ENCODE measurements around the gene ROPN1L.

The ROPN1L gene

DNA sequence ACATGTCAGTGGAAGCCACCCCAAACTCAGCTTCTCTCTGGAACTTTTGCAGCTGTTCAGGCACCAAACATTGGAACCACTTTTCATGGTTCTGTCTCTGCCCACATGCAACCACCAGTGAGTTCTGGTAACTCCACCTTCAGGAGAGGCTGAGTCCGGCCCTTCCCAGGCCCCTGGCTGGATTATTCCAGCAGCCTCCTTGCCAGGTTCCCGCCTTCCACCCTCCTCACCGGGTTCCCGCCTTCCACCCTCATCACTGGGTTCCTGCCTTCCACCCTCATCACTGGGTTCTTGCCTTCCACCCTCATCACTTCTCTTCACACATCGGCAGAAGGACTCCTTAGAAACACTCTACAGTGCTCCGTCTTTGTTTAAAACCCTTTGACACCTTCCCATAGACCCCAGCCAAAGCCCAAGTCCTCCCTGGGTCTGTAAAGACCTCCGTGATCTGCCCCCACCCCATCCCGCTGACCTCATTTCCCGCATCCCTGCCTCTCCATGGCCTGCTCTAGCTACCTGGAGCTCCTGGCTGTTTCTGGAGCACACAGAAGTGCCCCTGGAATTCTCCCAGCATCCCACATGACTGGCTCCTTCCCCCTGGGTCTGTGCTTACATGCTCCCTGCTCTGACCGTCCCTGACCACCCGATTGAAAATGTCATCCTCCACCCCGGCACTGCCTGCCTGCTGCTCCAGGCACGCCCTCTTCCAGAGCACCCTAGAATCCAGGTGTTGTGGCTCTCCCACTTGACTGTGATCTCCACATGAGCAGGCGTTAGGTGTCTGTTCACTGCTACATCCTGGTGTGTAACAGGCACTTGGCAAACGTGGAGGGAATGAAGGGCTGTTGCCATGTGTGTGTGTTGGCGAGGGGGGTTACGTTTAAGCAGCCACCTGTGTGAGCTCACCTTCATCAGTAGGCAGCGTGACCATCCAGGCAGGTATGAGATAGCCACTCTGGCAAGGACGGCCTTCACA lies 17.7 kb downstream of the ROPN1L start:
- DNase-seq = no peak

GRCh38 chr5:10460252-10460906 lies 18.7 kb downstream of the ROPN1L start:
- no peak for DNase-seq

DNA sequence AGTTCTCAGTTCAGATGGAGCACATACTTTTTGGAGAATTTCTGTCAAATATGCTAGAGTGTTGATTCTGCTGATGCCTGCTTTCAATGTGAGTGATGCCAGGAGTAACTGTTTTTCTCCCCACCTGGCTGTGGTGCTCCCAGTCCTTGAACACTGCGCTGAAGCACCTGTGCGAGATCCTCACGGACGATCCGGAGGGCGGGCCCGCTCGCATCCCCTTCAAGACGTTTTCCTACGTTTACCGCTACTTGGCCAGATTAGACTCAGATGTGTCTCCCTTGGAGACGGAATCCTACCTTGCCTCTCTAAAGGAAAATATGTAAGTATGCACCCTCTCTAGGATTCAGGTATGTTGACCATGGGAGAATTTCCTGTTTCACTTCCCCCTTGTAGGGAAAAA lies 19.4 kb downstream of the ROPN1L start:
- DNase-seq = no peak

GRCh38 chr5:10461904-10462555 lies 20.4 kb downstream of the ROPN1L start:
- DNase-seq = no peak

DNA sequence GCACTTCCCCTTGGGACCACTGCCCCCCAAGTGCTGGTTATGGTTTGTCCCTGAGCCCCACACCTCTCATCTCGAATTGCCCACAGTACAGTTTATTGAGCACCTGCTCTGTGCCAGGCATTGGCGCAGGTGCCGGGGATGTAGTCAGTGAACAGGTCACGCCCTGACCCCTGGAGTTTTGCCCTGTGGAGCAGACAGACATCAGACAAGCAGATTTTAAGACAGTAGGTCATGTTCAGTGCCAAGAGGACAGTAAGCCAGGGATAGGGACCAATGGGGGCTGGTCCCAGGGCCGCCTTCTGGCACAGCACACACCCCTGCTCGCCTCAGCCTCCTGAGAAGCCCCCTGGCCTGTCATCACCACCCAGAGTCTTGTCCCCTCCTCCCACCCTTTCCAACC lies 21.9 kb downstream of the ROPN1L start:
- DNase-seq = no peak

GRCh38 chr5:10464173-10464572 lies 22.5 kb downstream of the ROPN1L start:
- DNase-seq = no peak

GRCh38 chr5:10465726-10466125 lies 24.0 kb downstream of the ROPN1L start:
- DNase-seq = no peak

- no peak for DNase-seq
Measured at GRCh38 chr5:10466446-10467073, 24.9 kb downstream of the ROPN1L start.

DNA sequence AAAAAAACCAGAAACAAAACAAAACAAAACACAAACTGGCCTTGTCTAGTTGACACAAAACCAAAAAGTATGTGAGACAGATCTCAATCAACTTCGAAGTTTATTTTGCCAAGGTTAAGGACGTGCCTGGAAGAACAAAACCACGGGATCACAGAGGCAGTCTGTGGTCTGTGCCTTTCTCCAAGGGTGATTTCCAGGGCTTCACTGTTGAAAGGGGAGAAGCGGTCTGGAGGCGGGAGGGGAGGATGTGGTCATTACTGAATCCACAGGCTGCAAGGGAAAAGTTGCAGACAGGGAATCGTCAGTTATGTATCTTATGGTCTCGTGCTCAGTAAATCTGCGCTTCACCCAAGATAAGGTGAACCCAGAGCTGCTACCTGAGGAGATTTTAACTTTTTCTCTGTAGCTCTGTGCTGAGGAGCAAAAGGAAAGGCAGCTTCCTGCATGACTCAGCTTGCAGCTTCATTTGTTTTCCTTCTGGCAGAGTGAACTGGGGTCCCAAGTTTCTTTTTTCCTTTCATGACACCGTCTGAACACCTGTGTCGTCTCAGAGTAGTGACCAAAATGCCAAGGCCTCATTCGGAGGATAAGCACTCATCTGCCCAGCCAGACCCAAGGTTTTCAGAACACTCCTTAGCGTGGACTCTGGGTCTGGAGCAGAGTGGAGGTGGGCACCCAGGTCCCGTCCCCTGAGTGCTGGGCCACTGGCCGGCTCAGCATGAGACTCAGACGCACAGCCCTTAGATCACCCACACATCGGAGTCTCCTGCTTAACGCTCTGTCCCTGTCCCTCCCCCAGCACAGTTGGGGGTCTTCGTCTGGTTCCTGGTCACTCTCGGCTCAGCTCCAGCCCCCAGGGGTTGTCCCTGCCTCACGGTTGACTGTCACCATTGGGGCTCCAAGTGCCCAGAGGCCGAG lies 25.9 kb downstream of the ROPN1L start:
- DNase-seq = no peak

DNA sequence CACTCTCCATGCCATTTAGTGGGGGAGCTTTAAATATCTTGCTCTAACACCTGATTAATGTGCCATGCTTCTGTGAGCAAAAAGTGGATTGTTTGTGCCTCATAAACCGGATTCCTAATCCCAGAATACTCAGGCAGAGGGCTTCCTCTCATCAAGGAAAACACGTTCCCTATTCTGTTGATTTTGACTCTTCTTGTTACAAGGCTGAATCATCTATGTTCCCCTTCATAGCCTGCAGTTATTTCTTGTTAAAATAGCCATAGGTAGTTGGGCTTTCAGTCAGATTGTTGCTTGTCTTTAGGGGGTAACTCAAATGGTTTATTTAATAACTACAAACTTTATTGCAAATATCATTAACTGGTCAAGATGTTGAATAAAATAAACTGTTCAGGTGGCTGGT lies 26.6 kb downstream of the ROPN1L start:
- DNase-seq = no peak

GRCh38 chr5:10469253-10470050 lies 27.8 kb downstream of the ROPN1L start:
- DNase-seq = no peak

- DNase-seq = no peak
Measured at GRCh38 chr5:10470669-10471068, 29.0 kb downstream of the ROPN1L start.

GRCh38 chr5:10471677-10472076 lies 30.0 kb downstream of the ROPN1L start:
- DNase-seq = no peak

- no peak for DNase-seq
Measured at GRCh38 chr5:10474521-10475075, 32.9 kb downstream of the ROPN1L start.

GRCh38 chr5:10475931-10476676 lies 34.4 kb downstream of the ROPN1L start:
- DNase-seq = no peak

DNA sequence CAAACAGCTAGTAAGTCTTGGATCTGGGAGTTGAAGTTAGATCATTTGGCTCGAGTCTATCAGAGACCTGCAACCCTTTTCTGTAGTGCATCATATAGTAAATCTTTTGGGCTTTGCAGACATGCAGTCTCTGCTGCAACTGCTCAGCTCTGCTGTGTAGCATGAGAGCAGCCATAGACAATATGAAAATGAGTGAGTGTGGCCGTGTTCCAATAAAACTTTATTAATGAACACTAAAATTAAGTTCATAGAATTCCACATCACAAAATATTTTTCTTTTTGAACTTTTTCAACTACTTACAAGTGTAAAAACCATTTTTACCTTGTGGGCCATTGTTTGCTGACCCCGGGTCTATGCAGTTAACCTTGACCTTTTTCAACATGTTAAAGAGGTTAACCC lies 35.2 kb downstream of the ROPN1L start:
- DNase-seq = no peak

DNA sequence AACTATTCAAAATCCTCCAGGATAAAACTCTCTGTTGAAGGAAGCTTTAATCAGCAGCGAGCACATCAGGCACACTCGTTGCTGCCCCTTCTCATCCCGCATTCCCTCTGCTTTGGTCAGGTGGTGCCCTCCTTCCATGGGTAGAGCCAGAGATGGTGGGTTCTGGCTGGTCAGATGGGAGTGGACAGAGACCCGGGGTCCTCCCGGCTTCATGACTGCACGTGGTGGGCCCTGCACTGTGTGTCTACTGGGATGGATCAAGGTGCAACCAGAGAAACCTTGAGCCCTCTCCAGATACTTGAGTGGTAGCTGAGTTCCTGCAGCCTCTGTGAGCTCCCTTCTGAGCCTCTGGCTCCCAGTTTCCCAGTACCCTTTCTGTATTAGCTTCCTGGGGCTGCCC lies 36.3 kb downstream of the ROPN1L start:
- no peak for DNase-seq

DNA sequence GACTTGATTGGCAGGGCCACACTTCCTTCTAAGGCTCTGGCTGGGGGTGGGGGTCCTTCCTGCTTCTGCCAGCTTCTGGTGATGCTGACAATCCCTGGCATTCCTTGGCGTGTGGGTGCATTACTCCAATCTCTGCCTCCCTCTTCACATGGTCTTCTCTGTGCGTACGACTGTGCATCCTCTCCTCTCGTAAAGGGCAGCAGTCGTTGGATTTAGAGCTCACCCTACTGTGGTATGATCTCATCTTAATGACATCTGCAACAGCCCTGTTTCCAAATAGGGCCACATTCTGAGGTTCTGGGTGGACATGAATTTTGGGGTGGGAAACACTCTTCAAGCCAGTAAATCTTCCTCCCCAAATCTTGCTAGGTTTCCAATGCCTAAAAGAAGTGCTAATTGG lies 36.8 kb downstream of the ROPN1L start:
- DNase-seq = no peak

GRCh38 chr5:10479154-10479721 lies 37.6 kb downstream of the ROPN1L start:
- DNase-seq = no peak

Measured in NCI-H2081 treated with DMSO at 0.1 percent for 48 hours (cell line).